Stomach (tissue), 9 donors: ENCODE results near the gene WHAMM. TPM values are rescaled to one million over a fixed set of nuclear protein-coding genes. Genes with fewer than 3 reads are reported as not detected.

ENCODE experiments used
- DNase-seq, 2 donors: peaks; one replicate each; pipeline versions ENCODE4 v3.0.0 to v3.0.0-alpha.2; 2013 to 2019
- H3K27ac ChIP-seq, 5 donors: fragments of 200-600 bp in 4 of 5; sonication (generic) in 4 of 5; one replicate each; pipeline ENCODE4 v1.5.1; 2013 to 2019; ENCODE audit warnings: mild to moderate bottlenecking in 1 of 5, moderate library complexity in 1 of 5
- H3K27me3 ChIP-seq, 3 donors: fragments of 200-600 bp; sonication (generic); one replicate each; pipeline ENCODE4 v1.5.1; 2017 to 2019; ENCODE audit warnings: mixed run types in 1 of 3
- H3K36me3 ChIP-seq, 4 donors: fragments of 200-600 bp; sonication (generic); 1 replicate in 3 of 4; 2 replicates in 1 of 4; pipeline ENCODE4 v1.5.1; 2016 to 2019
- H3K4me1 ChIP-seq, 4 donors: fragments of 200-600 bp; sonication (generic); one replicate each; pipeline ENCODE4 v1.5.1; 2016 to 2019
- H3K4me3 ChIP-seq, 4 donors: fragments of 200-600 bp; sonication (generic) in 3 of 4; one replicate each; pipeline ENCODE4 v1.5.1; 2016 to 2019; ENCODE audit warnings: mild to moderate bottlenecking in 1 of 4
- H3K9me3 ChIP-seq, 4 donors: fragments of 200-600 bp; sonication (generic); one replicate each; pipeline ENCODE4 v1.5.1; 2016 to 2019
- CTCF ChIP-seq, 7 experiments: fragments of 450-650 bp in 4 of 7; fragments of 200-600 bp in 3 of 7; sonication (generic) in 3 of 7; IDR thresholded peaks; one replicate each; pipeline ENCODE4 v1.5.1; 2016 to 2019; ENCODE audit warnings: antibody characterized with exemption in 7 of 7, control low read depth in 2 of 7, mild to moderate bottlenecking in 1 of 7
- EP300 ChIP-seq: sonication (generic); formaldehyde crosslinking; IDR thresholded peaks from one replicate; pipeline ENCODE4 v1.6.1; 2017; ENCODE audit warnings: antibody characterized with exemption
- POLR2A ChIP-seq, 4 donors: fragments of 450-650 bp; IDR thresholded peaks; one replicate each; pipeline ENCODE4 v1.6.1; 2016; ENCODE audit warnings: antibody characterized with exemption in 4 of 4, control low read depth in 2 of 4, mild to moderate bottlenecking in 1 of 4, moderate library complexity in 1 of 4
- POLR2AphosphoS5 ChIP-seq, 3 donors: sonication (generic); formaldehyde crosslinking; IDR thresholded peaks; one replicate each; pipeline ENCODE4 v1.6.1; 2016; ENCODE audit warnings: antibody characterized with exemption in 3 of 3
- WGBS, 5 donors: extraction: QIAGEN DNeasy Blood & Tissue Kit in 3 of 5; methylation state at CpG; one replicate each; pipeline versions ENCODE4 v1.1.5 to v1.1.7; 2013 to 2018; 5-methylcytosine and 5-hydroxymethylcytosine counted together
- intact Hi-C: fragments of 100-400 bp; cut with DNase I; formaldehyde crosslinking; loops from one replicate; pipeline ENCODE4 v1.15.1; 2023; ENCODE audit warnings: low total_unique reads
- polyA plus RNA-seq, 3 donors: library from polyadenylated mRNA; stranded (reverse); fragments of 200-250 nt; gene quantifications; one replicate each; pipeline ENCODE4 v1.2.3, GENCODE V29; 2013
- total RNA-seq, 5 donors: library from RNA; depleted of rRNA; stranded (reverse); fragments of >200 nt; gene quantifications; one replicate each; pipeline versions ENCODE4 v1.1.0 to v1.2.3, GENCODE V29; 2014 to 2016
- donor health status: healthy with polysubstance abuse.
- donor health status: Bipolar disorder and iron deficiency.
- donor health status: healthy.

WHAMM gene
- total and polyA plus RNA-seq, 8 donors, result 3.6 to 44.6 (median 7.3) TPM

DNA sequence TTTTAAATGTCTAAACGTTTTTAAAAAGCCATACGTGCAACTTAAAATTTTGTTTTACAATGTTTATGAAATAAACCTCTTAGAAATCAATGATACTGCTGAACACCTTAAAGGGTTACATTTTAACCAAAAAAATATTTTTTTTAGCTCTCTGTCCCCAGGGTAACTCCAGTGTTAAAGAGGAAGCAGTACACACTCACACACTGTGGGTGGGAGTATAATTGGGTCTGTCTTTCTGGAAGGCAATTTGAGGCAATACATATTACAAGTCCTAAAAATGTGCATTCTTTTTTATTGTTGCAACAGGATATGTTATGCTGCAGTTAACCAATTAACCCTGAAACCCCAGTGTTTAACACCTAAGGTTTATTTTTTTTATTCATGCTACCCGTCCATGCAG lies 34.1 kb downstream of the WHAMM start:
- TF ChIP-seq POLR2A (IDR thresholded peaks at IDR 0.05) (no peak), CTCF (IDR thresholded peaks at IDR 0.05) (no peak), POLR2AphosphoS5 (IDR thresholded peaks at IDR 0.05) (no peak), EP300 (no peak)
- 81 to 88% (median 85%) methylated on average over 3 of the region's 3 CpGs for WGBS, 5 donors
- Histone ChIP-seq H3K4me1 (peaks cover 0 to under 1% (median 0%) of the 10 kb centered on the region in 4 donors), H3K27me3 (no peaks in the 10 kb centered on the region), H3K4me3 (no peak overlapping the region), H3K36me3 (peaks cover 0 to 44% (median 36%) of the 10 kb centered on the region in 4 donors), H3K27ac (no peak overlapping the region), H3K9me3 (no peaks in the 10 kb centered on the region)
- intact Hi-C loops, result no loop called here
- DNase-seq, result no peak

GRCh38 chr15:82845686-82846085 lies 36.3 kb downstream of the WHAMM start:
- Histone ChIP-seq H3K27ac (no peak overlapping the region), H3K36me3 (peaks cover 0 to 45% (median 36%) of the 10 kb centered on the region in 4 donors), H3K4me1 (peaks cover 10 to 20% (median 11%) of the 10 kb centered on the region in 4 donors), H3K27me3 (no peaks in the 10 kb centered on the region), H3K4me3 (no peak overlapping the region), H3K9me3 (no peaks in the 10 kb centered on the region)
- WGBS, 5 donors, result 71 to 85% (median 75%) methylated on average over 6 to 7 of the region's 7 CpGs
- intact Hi-C loops, result loop anchor here (5.0 kb wide), 1 partner anchor 157 kb away; no protein-coding TSS in a partner anchor
- no peak for DNase-seq
- TF ChIP-seq POLR2AphosphoS5 (IDR thresholded peaks at IDR 0.05), result no peak

- Histone ChIP-seq H3K4me3 (no peak overlapping the region), H3K27me3 (no peaks in the 10 kb centered on the region), H3K4me1 (peaks cover 10 to 20% (median 13%) of the 10 kb centered on the region in 4 donors), H3K36me3 (peaks cover 1 to 47% (median 45%) of the 10 kb centered on the region in 4 donors), H3K27ac (no peak overlapping the region), H3K9me3 (no peaks in the 10 kb centered on the region)
- DNase-seq, result no peak
- WGBS, 5 donors, result 82 to 88% (median 83%) methylated on average over 4 of the region's 4 CpGs
- TF ChIP-seq CTCF (IDR thresholded peaks at IDR 0.05), result no peak
- no peak for TF ChIP-seq POLR2A (IDR thresholded peaks at IDR 0.05)
- TF ChIP-seq POLR2AphosphoS5 (IDR thresholded peaks at IDR 0.05), result no peak
- no peak for TF ChIP-seq EP300
- intact Hi-C loops, result loop anchor here (5.0 kb wide), 1 partner anchor 156 kb away; no protein-coding TSS in a partner anchor
Observed at GRCh38 chr15:82846621-82847020, 37.2 kb downstream of the WHAMM start.

- DNase-seq, result no peak
- peaks cover 12 to 56% (median 53%) of the 10 kb centered on the region in 4 donors for H3K36me3 ChIP-seq
- WGBS, 5 donors, result 71 to 82% (median 76%) methylated on average over 4 to 8 of the region's 8 CpGs
- H3K9me3 ChIP-seq, result no peaks in the 10 kb centered on the region
- no peaks in the 10 kb centered on the region for H3K27me3 ChIP-seq
- H3K4me3 ChIP-seq, result no peak overlapping the region
- no peak for TF ChIP-seq EP300
- TF ChIP-seq CTCF (IDR thresholded peaks at IDR 0.05), result no peak
- TF ChIP-seq POLR2A (IDR thresholded peaks at IDR 0.05), result no peak
- H3K4me1 ChIP-seq, result peaks cover 10 to 20% (median 13%) of the 10 kb centered on the region in 4 donors
- intact Hi-C loops, result loop anchor here (5.0 kb wide), 1 partner anchor 155 kb away; no protein-coding TSS in a partner anchor
- no peak overlapping the region for H3K27ac ChIP-seq
Observed at GRCh38 chr15:82847703-82848102, 38.3 kb downstream of the WHAMM start.

DNA sequence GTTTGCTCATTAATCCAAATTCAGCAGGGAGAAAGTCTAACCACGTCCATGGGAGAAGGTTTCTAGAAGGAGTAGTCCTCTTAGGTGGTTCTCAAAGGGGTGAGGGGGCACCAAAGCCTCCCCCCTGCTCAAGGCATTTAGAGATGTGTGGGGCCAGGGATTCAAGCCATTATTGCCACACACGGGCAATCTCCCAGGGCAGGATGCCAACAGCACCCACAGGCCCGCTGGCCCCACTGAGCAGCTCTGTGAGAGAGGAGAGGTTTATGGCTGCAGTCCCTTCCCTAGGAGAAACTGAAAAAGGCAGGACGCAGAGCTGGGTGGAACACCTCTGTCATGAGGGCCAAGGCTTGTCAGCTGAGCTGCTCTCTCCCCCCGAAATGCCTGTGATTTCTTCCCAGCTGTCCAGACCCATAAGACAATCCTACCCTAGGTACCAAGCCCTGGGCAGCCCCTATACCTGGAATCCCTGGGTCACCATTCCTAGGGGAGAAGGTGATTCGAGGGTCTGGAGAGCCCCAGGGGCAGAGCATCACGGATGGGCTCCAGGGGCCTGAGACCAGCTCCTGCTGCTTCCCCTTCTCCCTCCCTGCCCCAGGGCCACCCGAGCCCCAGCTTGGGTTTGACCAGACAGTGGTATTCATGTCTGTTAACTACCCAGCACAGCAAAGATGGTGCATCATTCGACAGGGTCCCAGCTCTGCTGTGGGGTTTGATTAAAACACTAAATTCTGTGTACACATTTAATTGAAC lies 39.0 kb downstream of the WHAMM start:
- Histone ChIP-seq H3K9me3 (no peaks in the 10 kb centered on the region), H3K4me3 (no peak overlapping the region), H3K4me1 (peaks cover 10 to 20% (median 13%) of the 10 kb centered on the region in 4 donors), H3K27ac (no peak overlapping the region), H3K27me3 (no peaks in the 10 kb centered on the region), H3K36me3 (peaks cover 12 to 59% (median 55%) of the 10 kb centered on the region in 4 donors)
- intact Hi-C loops, result loop anchor here (5.0 kb wide), 1 partner anchor 154 kb away; no protein-coding TSS in a partner anchor
- no peak for DNase-seq
- no peak for TF ChIP-seq POLR2A (IDR thresholded peaks at IDR 0.05)
- no peak for TF ChIP-seq POLR2AphosphoS5 (IDR thresholded peaks at IDR 0.05)
- no peak for TF ChIP-seq CTCF (IDR thresholded peaks at IDR 0.05)
- no peak for TF ChIP-seq EP300
- WGBS, 5 donors, result 73 to 83% (median 78%) methylated on average over 9 of the region's 9 CpGs
